Measurements from ENCODE around the gene PLCB1. TPM values are rescaled to one million over a fixed set of nuclear protein-coding genes. Genes with fewer than 3 reads are reported as not detected.

The PLCB1 gene
- total RNA-seq, 2 donors from 2014 or later = 16.9 to 20.8 TPM

GRCh38 chr20:8788275-8788674, 656.2 kb downstream of the PLCB1 start:
- intact Hi-C loops (cut with DNase I) = loop anchor here in 1 of 2 donors (10.0 kb wide), 1 partner anchor 67 kb away; no protein-coding TSS in a partner anchor
- no peak for DNase-seq (ENCODE audit: low spot score)

- intact Hi-C loops (cut with DNase I) = loop anchor here in 1 of 2 donors (10.0 kb wide), 1 partner anchor 66 kb away; no protein-coding TSS in a partner anchor
Measured at GRCh38 chr20:8788831-8789230, 656.8 kb downstream of the PLCB1 start.

GRCh38 chr20:8790442-8791074, 658.5 kb downstream of the PLCB1 start:
- intact Hi-C loops (cut with DNase I) = loop anchor here in 1 of 2 donors (10.0 kb wide), 1 partner anchor 54 kb away; no protein-coding TSS in a partner anchor
- DNase-seq (ENCODE audit: low spot score) = no peak

More at GRCh38 chr20:8788831-8789230, 656.8 kb downstream of the PLCB1 start:
- no peak for DNase-seq (ENCODE audit: low spot score)

GRCh38 chr20:8795404-8795803, 663.3 kb downstream of the PLCB1 start:
- intact Hi-C loops (cut with DNase I) = loop anchor here in 1 of 2 donors (10.0 kb wide), 1 partner anchor 49 kb away; no protein-coding TSS in a partner anchor
- DNase-seq (ENCODE audit: low spot score) = no peak

- DNase-seq (ENCODE audit: low spot score) = no peak
- intact Hi-C loops (cut with DNase I) = loop anchor here in 1 of 2 donors (10.0 kb wide), 1 partner anchor 49 kb away; no protein-coding TSS in a partner anchor
Measured at GRCh38 chr20:8796088-8796660, 664.1 kb downstream of the PLCB1 start.

GRCh38 chr20:8798505-8798904, 666.4 kb downstream of the PLCB1 start:
- no peak for DNase-seq (ENCODE audit: low spot score)
- intact Hi-C loops (cut with DNase I) = loop anchor here in 1 of 2 donors (10.0 kb wide), 1 partner anchor 46 kb away; no protein-coding TSS in a partner anchor

- DNase-seq (ENCODE audit: low spot score) = no peak
- intact Hi-C loops (cut with DNase I) = no loop called here
Measured at GRCh38 chr20:8800089-8800488, 668.0 kb downstream of the PLCB1 start.

GRCh38 chr20:8801686-8802085, 669.6 kb downstream of the PLCB1 start:
- intact Hi-C loops (cut with DNase I) = no loop called here
- no peak for DNase-seq (ENCODE audit: low spot score)

GRCh38 chr20:8803065-8803464, 671.0 kb downstream of the PLCB1 start:
- intact Hi-C loops (cut with DNase I) = no loop called here

GRCh38 chr20:8803941-8804340, 671.9 kb downstream of the PLCB1 start:
- no peak for DNase-seq (ENCODE audit: low spot score)
- intact Hi-C loops (cut with DNase I) = no loop called here

More at GRCh38 chr20:8803065-8803464, 671.0 kb downstream of the PLCB1 start:
- DNase-seq (ENCODE audit: low spot score) = no peak

- intact Hi-C loops (cut with DNase I) = no loop called here
- DNase-seq (ENCODE audit: low spot score) = no peak
Measured at GRCh38 chr20:8805737-8806442, 673.8 kb downstream of the PLCB1 start.

GRCh38 chr20:8807480-8808201, 675.6 kb downstream of the PLCB1 start:
- DNase-seq (ENCODE audit: low spot score) = no peak
- intact Hi-C loops (cut with DNase I) = loop anchor here in 1 of 2 donors (2.0 kb wide), 1 partner anchor 21 kb away; no protein-coding TSS in a partner anchor

GRCh38 chr20:8808202-8808535, 676.1 kb downstream of the PLCB1 start:
- intact Hi-C loops (cut with DNase I) = loop anchor here in 1 of 2 donors (2.0 kb wide), 1 partner anchor 21 kb away; no protein-coding TSS in a partner anchor
- DNase-seq (ENCODE audit: low spot score) = no peak

GRCh38 chr20:8809107-8809953, 677.3 kb downstream of the PLCB1 start:
- DNase-seq (ENCODE audit: low spot score) = no peak
- intact Hi-C loops (cut with DNase I) = loop anchor here in 1 of 2 donors (2.0 kb wide), 1 partner anchor 19 kb away; no protein-coding TSS in a partner anchor

GRCh38 chr20:8811801-8812594, 679.9 kb downstream of the PLCB1 start:
- intact Hi-C loops (cut with DNase I) = no loop called here
- DNase-seq (ENCODE audit: low spot score) = no peak

GRCh38 chr20:8812817-8813216, 680.8 kb downstream of the PLCB1 start:
- DNase-seq (ENCODE audit: low spot score) = no peak
- intact Hi-C loops (cut with DNase I) = no loop called here

GRCh38 chr20:8815208-8815607, 683.1 kb downstream of the PLCB1 start:
- DNase-seq (ENCODE audit: low spot score) = no peak
- intact Hi-C loops (cut with DNase I) = no loop called here

GRCh38 chr20:8829256-8829655, 697.2 kb downstream of the PLCB1 start:
- intact Hi-C loops (cut with DNase I) = loop anchor here in 1 of 2 donors (2.0 kb wide), 1 partner anchor 20 kb away; no protein-coding TSS in a partner anchor
- no peak for DNase-seq (ENCODE audit: low spot score)
